H9 (cell line): ENCODE measurements around the gene BUD13. TPM values are rescaled to one million over a fixed set of nuclear protein-coding genes. Genes with fewer than 3 reads are reported as not detected.

Experiments used
- DNase-seq: peaks from one replicate; pipeline ENCODE4 v3.0.0-alpha.2; 2017
- H2AFZ ChIP-seq: one replicate; pipeline ENCODE4 v1.6.1; 2013; ENCODE audit warnings: mild to moderate bottlenecking, low read length, control low read depth, moderate library complexity
- H2AK5ac ChIP-seq: 2 replicates; pipeline ENCODE4 v1.6.1; 2013; ENCODE audit warnings: low read length, control low read depth, mixed read lengths; ENCODE audit not compliant: insufficient read length
- H2BK120ac ChIP-seq: one replicate; pipeline ENCODE4 v1.6.1; 2013; ENCODE audit warnings: low read depth, mild to moderate bottlenecking, low read length, control low read depth, inconsistent platforms; ENCODE audit not compliant: poor library complexity, severe bottlenecking
- H2BK12ac ChIP-seq: 2 replicates; pipeline ENCODE4 v1.6.1; 2013; ENCODE audit warnings: low read length, control low read depth, mixed read lengths, low read depth; ENCODE audit not compliant: insufficient read length
- H2BK15ac ChIP-seq: 2 replicates; pipeline ENCODE4 v1.6.1; 2013; ENCODE audit warnings: low read depth, low read length, control low read depth
- H2BK20ac ChIP-seq: one replicate; pipeline ENCODE4 v1.6.1; 2013; ENCODE audit warnings: low read depth, mild to moderate bottlenecking, low read length, control low read depth, inconsistent platforms; ENCODE audit not compliant: poor library complexity, severe bottlenecking
- H2BK5ac ChIP-seq: 2 replicates; pipeline ENCODE4 v1.6.1; 2013; ENCODE audit warnings: low read length, control low read depth, mixed read lengths; ENCODE audit not compliant: insufficient read length
- H3K14ac ChIP-seq: 2 replicates; pipeline ENCODE4 v1.6.1; 2013; ENCODE audit warnings: low read length, control low read depth; ENCODE audit not compliant: insufficient read depth
- H3K18ac ChIP-seq: 2 replicates; pipeline ENCODE4 v1.6.1; 2013; ENCODE audit warnings: low read depth, mild to moderate bottlenecking, mixed read lengths, low read length, control low read depth; ENCODE audit not compliant: insufficient read length
- H3K23ac ChIP-seq: 2 replicates; pipeline ENCODE4 v1.6.1; 2013; ENCODE audit warnings: low read length, control low read depth, mixed read lengths, low read depth; ENCODE audit not compliant: insufficient read length
- H3K23me2 ChIP-seq: 2 replicates; pipeline ENCODE4 v1.6.1; 2013; ENCODE audit warnings: low read depth, mild to moderate bottlenecking, mixed read lengths, low read length, control low read depth; ENCODE audit not compliant: insufficient read length, poor library complexity, severe bottlenecking
- H3K27ac ChIP-seq: 2 replicates; pipeline ENCODE4 v1.5.1; 2013; ENCODE audit warnings: low read length, control low read depth, mixed read lengths, low read depth; ENCODE audit not compliant: insufficient read length
- H3K27me3 ChIP-seq: 2 replicates; pipeline ENCODE4 v1.6.1; 2013; ENCODE audit warnings: low read length, control low read depth, inconsistent platforms; ENCODE audit not compliant: insufficient read depth
- H3K4ac ChIP-seq: 2 replicates; pipeline ENCODE4 v1.6.1; 2013; ENCODE audit warnings: low read depth, mild to moderate bottlenecking, control low read depth, inconsistent platforms, low read length, moderate library complexity
- H3K4me1 ChIP-seq: 2 replicates; pipeline ENCODE4 v1.6.1; 2013; ENCODE audit warnings: low read length, control low read depth, inconsistent platforms; ENCODE audit not compliant: insufficient read depth
- H3K4me2 ChIP-seq: 2 replicates; pipeline ENCODE4 v1.6.1; 2013; ENCODE audit warnings: low read length, control low read depth, mixed read lengths; ENCODE audit not compliant: insufficient read length, insufficient read depth
- H3K56ac ChIP-seq: 2 replicates; pipeline ENCODE4 v1.6.1; 2013; ENCODE audit warnings: low read depth, mild to moderate bottlenecking, mixed read lengths, low read length, control low read depth; ENCODE audit not compliant: insufficient read length
- H3K79me1 ChIP-seq: 2 replicates; pipeline ENCODE4 v1.6.1; 2013; ENCODE audit warnings: low read depth, mild to moderate bottlenecking, moderate library complexity, low read length, control low read depth, inconsistent platforms; ENCODE audit not compliant: insufficient read depth, poor library complexity, severe bottlenecking
- H3K79me2 ChIP-seq: 2 replicates; pipeline ENCODE4 v1.6.1; 2013; ENCODE audit warnings: low read length, control low read depth, inconsistent platforms; ENCODE audit not compliant: insufficient read depth
- H3K9ac ChIP-seq: 2 replicates; pipeline ENCODE4 v1.6.1; 2013; ENCODE audit warnings: low read length, control low read depth, mixed read lengths; ENCODE audit not compliant: insufficient read length; ENCODE audit errors: extremely low read depth
- H3K9me3 ChIP-seq: one replicate; pipeline ENCODE4 v1.6.1; 2013; ENCODE audit warnings: low read depth, low read length, inconsistent platforms; ENCODE audit not compliant: control insufficient read depth
- H3T11ph ChIP-seq: one replicate; pipeline ENCODE4 v1.6.1; 2013; ENCODE audit warnings: mild to moderate bottlenecking, low read length, control low read depth, inconsistent platforms
- H4K20me1 ChIP-seq: one replicate; pipeline ENCODE4 v1.6.1; 2013; ENCODE audit not compliant: control insufficient read depth, insufficient read length, insufficient read depth
- H4K5ac ChIP-seq: 2 replicates; pipeline ENCODE4 v1.6.1; 2013; ENCODE audit warnings: low read depth, mild to moderate bottlenecking, mixed read lengths, low read length, control low read depth; ENCODE audit not compliant: insufficient read length
- H4K8ac ChIP-seq: replicated peaks from 2 replicates; pipeline ENCODE4 v1.6.1; 2013; ENCODE audit warnings: low read length, control low read depth, mixed read lengths, low read depth; ENCODE audit not compliant: insufficient read length
- H4K91ac ChIP-seq: 2 replicates; pipeline ENCODE4 v1.6.1; 2013; ENCODE audit warnings: low read depth, mild to moderate bottlenecking, moderate library complexity, mixed read lengths, low read length, control low read depth; ENCODE audit not compliant: insufficient read length
- H3K27ac Mint-ChIP-seq, 3 experiments: 2 replicates in 2 of 3; 3 replicates in 1 of 3; pipeline ENCODE4 v1.8.0; 2020 to 2021; ENCODE audit warnings: mixed read lengths in 3 of 3, mild to moderate bottlenecking in 1 of 3, moderate library complexity in 1 of 3
- H3K27me3 Mint-ChIP-seq: 2 replicates; pipeline ENCODE4 v1.8.0; 2021; ENCODE audit warnings: low read depth, mild to moderate bottlenecking, moderate library complexity, mixed read lengths
- H3K36me3 Mint-ChIP-seq, 3 experiments: 2 replicates in 2 of 3; 3 replicates in 1 of 3; pipeline ENCODE4 v1.8.0; 2020 to 2021; ENCODE audit warnings: low read depth in 3 of 3, mixed read lengths in 3 of 3; ENCODE audit not compliant: insufficient read depth in 1 of 3
- H3K4me1 Mint-ChIP-seq, 2 experiments: 2 replicates each; pipeline ENCODE4 v1.8.0; 2020; ENCODE audit warnings: mixed read lengths in 2 of 2
- H3K4me3 Mint-ChIP-seq, 2 experiments: 2 replicates in 1 of 2; 3 replicates in 1 of 2; pipeline ENCODE4 v1.8.0; 2020 to 2021; ENCODE audit warnings: mild to moderate bottlenecking in 2 of 2, mixed read lengths in 2 of 2, moderate library complexity in 1 of 2
- H3K9me3 Mint-ChIP-seq, 2 experiments: 2 replicates in 1 of 2; 3 replicates in 1 of 2; pipeline ENCODE4 v1.8.0; 2020; ENCODE audit warnings: mild to moderate bottlenecking in 2 of 2, mixed read lengths in 2 of 2, moderate library complexity in 1 of 2
- CTCF ChIP-seq: fragments of 200-600 bp; sonication (generic); conservative IDR thresholded peaks from 3 replicates; pipeline ENCODE4 v1.8.0; 2021; ENCODE audit warnings: antibody characterized with exemption, mild to moderate bottlenecking
- WGBS: extraction: QIAGEN DNeasy Blood & Tissue Kit; methylation state at CpG from one replicate; pipeline ENCODE4 v1.1.7; 2013; ENCODE audit warnings: missing lambda C conversion rate, low lambda C conversion rate, mixed read lengths; ENCODE audit not compliant: insufficient read length; ENCODE audit errors: extremely low coverage; 5-methylcytosine and 5-hydroxymethylcytosine counted together
- total RNA-seq: library from RNA; stranded (reverse); gene quantifications from 2 replicates; pipeline ENCODE4 v1.2.1, GENCODE V29; 2021

BUD13 gene
- total RNA-seq, 1 experiment from 2014 or later: 30.0 TPM

GRCh38 chr11:116813781-116814471 lies 41.1 kb upstream of the BUD13 start:
- Histone ChIP-seq H3K79me2 (no peaks in the 10 kb centered on the region), H2BK15ac (no peak overlapping the region), H3K56ac (no peak overlapping the region), H2AK5ac (no peak overlapping the region), H3T11ph (no peak overlapping the region), H4K20me1 (no peaks in the 10 kb centered on the region), H2BK5ac (no peak overlapping the region), H3K4me2 (no peak overlapping the region), H2BK120ac (no peak overlapping the region), H3K9me3 (no peaks in the 10 kb centered on the region), H2BK12ac (no peak overlapping the region), H3K18ac (no peak overlapping the region), H4K5ac (no peak overlapping the region), H3K4me1 (no peaks in the 10 kb centered on the region), H3K27me3 (no peaks in the 10 kb centered on the region), H3K23ac (no peak overlapping the region), H4K8ac (no peak overlapping the region), H3K79me1 (no peaks in the 10 kb centered on the region), H2AFZ (no peak overlapping the region), H4K91ac (no peak overlapping the region), H3K23me2 (peaks cover 4% of the 10 kb centered on the region), H2BK20ac (no peak overlapping the region), H3K27ac (no peak overlapping the region), H3K9ac (no peak overlapping the region), H3K14ac (0 out of 2 replicates have a peak overlapping the region, but pooled peaks have one; percentile 35), H3K4ac (no peak overlapping the region)
- Mint-ChIP-seq H3K27me3 (peaks cover 9% of the 10 kb centered on the region), H3K4me3 (no peak overlapping the region), H3K36me3 (no peaks in the 10 kb centered on the region), H3K27ac (no peak overlapping the region), H3K4me1 (no peaks in the 10 kb centered on the region), H3K9me3 (no peaks in the 10 kb centered on the region)
- WGBS: no CpG with 5 or more reads among the region's 5 CpGs
- TF ChIP-seq CTCF: no peak
- no peak for DNase-seq
